ENCODE data around the gene PNO1. TPM values are rescaled to one million over a fixed set of nuclear protein-coding genes. Genes with fewer than 3 reads are reported as not detected.

PNO1 gene
- total RNA-seq, 1 donor from 2014 or later: 12.8 TPM

GRCh38 chr2:68177541-68177940 lies 19.9 kb downstream of the PNO1 start:
- no peak for DNase-seq (ENCODE audit: low spot score, unreplicated experiment)
- TF ChIP-seq, protein P1, sequence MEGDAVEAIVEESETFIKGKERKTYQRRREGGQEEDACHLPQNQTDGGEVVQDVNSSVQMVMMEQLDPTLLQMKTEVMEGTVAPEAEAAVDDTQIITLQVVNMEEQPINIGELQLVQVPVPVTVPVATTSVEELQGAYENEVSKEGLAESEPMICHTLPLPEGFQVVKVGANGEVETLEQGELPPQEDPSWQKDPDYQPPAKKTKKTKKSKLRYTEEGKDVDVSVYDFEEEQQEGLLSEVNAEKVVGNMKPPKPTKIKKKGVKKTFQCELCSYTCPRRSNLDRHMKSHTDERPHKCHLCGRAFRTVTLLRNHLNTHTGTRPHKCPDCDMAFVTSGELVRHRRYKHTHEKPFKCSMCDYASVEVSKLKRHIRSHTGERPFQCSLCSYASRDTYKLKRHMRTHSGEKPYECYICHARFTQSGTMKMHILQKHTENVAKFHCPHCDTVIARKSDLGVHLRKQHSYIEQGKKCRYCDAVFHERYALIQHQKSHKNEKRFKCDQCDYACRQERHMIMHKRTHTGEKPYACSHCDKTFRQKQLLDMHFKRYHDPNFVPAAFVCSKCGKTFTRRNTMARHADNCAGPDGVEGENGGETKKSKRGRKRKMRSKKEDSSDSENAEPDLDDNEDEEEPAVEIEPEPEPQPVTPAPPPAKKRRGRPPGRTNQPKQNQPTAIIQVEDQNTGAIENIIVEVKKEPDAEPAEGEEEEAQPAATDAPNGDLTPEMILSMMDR (IDR thresholded peaks at IDR 0.05; ENCODE audit: unreplicated experiment): no peak
- H3K4me3 Mint-ChIP-seq (ENCODE audit: low read depth): no peak overlapping the region
- no peak overlapping the region for H3K27ac Mint-ChIP-seq
- peaks cover 10% of the 10 kb centered on the region for H3K36me3 Mint-ChIP-seq (ENCODE audit: insufficient read depth)
- no peaks in the 10 kb centered on the region for H3K9me3 Mint-ChIP-seq (ENCODE audit: low read depth)
- H3K4me1 Mint-ChIP-seq (ENCODE audit: low read depth): no peaks in the 10 kb centered on the region
- no peaks in the 10 kb centered on the region for H3K27me3 Mint-ChIP-seq

DNA sequence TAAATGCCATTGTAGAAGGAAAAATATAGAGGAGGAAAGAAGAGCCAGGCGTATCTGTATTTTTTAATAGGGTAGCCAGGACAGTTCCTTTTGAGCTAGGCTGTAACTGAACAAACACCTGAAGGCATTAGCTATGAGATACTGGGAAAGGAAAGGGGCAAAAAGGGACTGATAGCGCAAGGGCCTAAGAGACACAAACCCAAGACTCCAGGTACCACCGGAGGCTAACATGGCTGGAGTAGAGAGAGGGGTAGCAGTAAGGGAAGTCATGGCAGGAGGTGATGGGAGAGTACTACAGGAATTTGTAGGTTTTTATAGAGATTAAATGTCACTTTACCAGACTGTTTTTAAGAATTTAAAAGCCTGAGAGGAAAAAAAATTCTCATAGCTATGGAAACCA lies 20.7 kb downstream of the PNO1 start:
- H3K9me3 Mint-ChIP-seq (ENCODE audit: low read depth): no peaks in the 10 kb centered on the region
- DNase-seq (ENCODE audit: low spot score, unreplicated experiment): no peak
- no peaks in the 10 kb centered on the region for H3K4me1 Mint-ChIP-seq (ENCODE audit: low read depth)
- H3K4me3 Mint-ChIP-seq (ENCODE audit: low read depth): no peak overlapping the region
- no peaks in the 10 kb centered on the region for H3K27me3 Mint-ChIP-seq
- no peak overlapping the region for H3K27ac Mint-ChIP-seq
- peaks cover 11% of the 10 kb centered on the region for H3K36me3 Mint-ChIP-seq (ENCODE audit: insufficient read depth)
- TF ChIP-seq, protein P1 (IDR thresholded peaks at IDR 0.05; ENCODE audit: unreplicated experiment): no peak

DNA sequence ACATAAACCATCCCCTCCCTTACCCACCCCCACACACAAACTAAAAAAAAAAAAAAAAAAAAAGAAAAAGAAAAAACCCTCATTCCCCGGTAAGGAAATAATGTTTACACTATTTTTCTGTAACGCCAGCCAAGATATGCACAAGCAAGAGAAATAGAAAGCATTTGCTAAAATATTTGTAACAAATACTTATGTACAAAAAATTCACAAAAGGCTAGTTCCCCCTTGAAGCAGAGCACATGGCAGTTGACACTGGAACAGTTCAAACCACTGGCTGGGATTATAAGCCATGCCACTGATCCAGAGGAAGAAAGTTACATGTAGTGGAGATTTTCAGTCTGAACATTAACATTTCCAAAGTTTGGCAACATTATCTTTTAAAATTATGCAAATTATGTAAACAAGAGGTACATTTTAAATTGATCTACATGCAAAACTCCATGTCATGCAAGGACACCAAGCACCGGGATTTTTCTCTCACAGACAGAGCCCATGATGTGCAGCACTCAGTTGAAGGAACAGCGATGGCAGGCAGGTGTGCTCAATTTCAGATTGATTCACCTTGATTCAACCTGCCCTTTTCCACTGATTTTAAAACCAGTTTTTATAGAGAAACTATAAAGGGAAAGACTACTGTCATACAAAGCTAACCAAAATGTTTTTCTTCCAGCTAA lies 21.4 kb downstream of the PNO1 start:
- no peak overlapping the region for H3K27ac Mint-ChIP-seq
- TF ChIP-seq, protein P1 (IDR thresholded peaks at IDR 0.05; ENCODE audit: unreplicated experiment): no peak
- no peak for DNase-seq (ENCODE audit: low spot score, unreplicated experiment)
- H3K4me1 Mint-ChIP-seq (ENCODE audit: low read depth): no peaks in the 10 kb centered on the region
- H3K9me3 Mint-ChIP-seq (ENCODE audit: low read depth): no peaks in the 10 kb centered on the region
- peaks cover 9% of the 10 kb centered on the region for H3K36me3 Mint-ChIP-seq (ENCODE audit: insufficient read depth)
- no peak overlapping the region for H3K4me3 Mint-ChIP-seq (ENCODE audit: low read depth)
- H3K27me3 Mint-ChIP-seq: no peaks in the 10 kb centered on the region

DNA sequence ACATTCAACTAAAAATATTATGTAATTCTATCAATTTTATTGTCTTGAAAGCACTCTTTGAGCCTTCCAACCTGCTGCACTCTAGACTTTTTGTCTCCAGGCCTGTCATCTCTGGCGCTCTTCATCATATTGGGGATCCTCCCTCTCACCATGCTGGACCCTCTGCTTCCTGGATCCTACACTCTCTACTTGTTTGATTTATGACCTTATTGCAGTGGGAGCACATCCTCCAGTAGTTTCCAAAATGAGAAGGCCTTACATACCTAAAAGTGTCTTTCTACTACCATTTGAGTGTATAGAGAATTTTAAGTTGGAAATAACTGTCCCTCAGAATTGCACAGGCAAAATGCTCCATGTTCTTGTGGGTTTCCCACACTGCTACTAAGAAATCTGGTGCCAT lies 25.2 kb downstream of the PNO1 start:
- no peaks in the 10 kb centered on the region for H3K27me3 Mint-ChIP-seq
- H3K27ac Mint-ChIP-seq: no peak overlapping the region
- no peak overlapping the region for H3K4me3 Mint-ChIP-seq (ENCODE audit: low read depth)
- H3K4me1 Mint-ChIP-seq (ENCODE audit: low read depth): peaks cover 8% of the 10 kb centered on the region
- no peaks in the 10 kb centered on the region for H3K9me3 Mint-ChIP-seq (ENCODE audit: low read depth)
- H3K36me3 Mint-ChIP-seq (ENCODE audit: insufficient read depth): peaks cover 10% of the 10 kb centered on the region
- no peak for DNase-seq (ENCODE audit: low spot score, unreplicated experiment)
- TF ChIP-seq, protein P1 (IDR thresholded peaks at IDR 0.05; ENCODE audit: unreplicated experiment): no peak

GRCh38 chr2:68185541-68186164 lies 28.0 kb downstream of the PNO1 start:
- DNase-seq (ENCODE audit: low spot score, unreplicated experiment): peak; percentile 20
- no peaks in the 10 kb centered on the region for H3K27me3 Mint-ChIP-seq

More at GRCh38 chr2:68185541-68186164, 28.0 kb downstream of the PNO1 start:
- H3K4me1 Mint-ChIP-seq (ENCODE audit: low read depth): peaks cover 12% of the 10 kb centered on the region
- H3K9me3 Mint-ChIP-seq (ENCODE audit: low read depth): no peaks in the 10 kb centered on the region
- H3K36me3 Mint-ChIP-seq (ENCODE audit: insufficient read depth): peaks cover 10% of the 10 kb centered on the region
- no peak overlapping the region for H3K4me3 Mint-ChIP-seq (ENCODE audit: low read depth)
- TF ChIP-seq, protein P1 (IDR thresholded peaks at IDR 0.05; ENCODE audit: unreplicated experiment): peak; percentile 76
- H3K27ac Mint-ChIP-seq: no peak overlapping the region

All from progenitor cell of endocrine pancreas (in vitro differentiated cells).